ENCODE results near the gene BAHCC1.

The BAHCC1 gene

DNA sequence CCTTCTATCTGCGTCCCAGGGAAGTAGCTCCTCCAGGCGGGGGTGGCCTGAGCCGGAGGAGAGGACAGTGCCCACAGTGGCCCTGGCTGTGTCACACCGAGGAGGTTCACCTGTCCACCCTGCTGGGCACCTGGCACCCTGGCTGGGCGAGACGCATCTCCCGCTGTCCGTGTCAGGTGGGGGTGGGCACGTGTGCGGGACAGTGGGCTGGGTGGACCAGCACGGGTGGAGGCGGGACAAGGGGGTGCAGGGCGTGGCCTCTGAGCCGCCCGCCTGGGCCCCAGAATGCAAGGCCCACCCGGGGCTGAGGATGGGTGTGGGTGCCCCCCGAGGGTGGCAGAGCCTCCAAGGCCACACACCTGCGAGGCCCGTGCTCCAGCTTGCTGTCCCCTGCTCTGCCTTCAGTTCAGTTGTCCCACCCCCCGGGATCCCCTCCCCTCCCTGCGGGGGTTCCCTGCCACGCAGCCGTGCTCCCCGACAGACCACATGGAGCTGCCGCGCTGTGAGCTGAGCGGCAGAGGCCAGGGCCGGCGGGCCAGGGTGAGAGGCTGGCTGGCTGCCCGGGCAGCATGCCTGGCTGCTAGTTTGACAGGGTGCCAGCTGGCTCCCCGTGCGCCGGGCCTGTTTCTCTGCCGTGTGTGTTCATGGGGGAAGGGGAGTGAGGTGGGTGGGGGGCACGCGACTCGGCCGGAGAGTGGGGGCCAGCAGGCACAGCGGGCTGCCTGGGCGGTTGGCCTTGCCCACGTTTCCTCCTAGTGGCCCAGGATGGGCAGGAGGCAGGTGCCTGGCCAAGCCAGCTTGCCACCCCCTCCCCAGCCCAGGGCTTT lies 33.9 kb downstream of the BAHCC1 start:
- Histone ChIP-seq H3K27me3 (ENCODE audit: insufficient read depth, low read length) (no peaks in the 10 kb centered on the region), H3K9me3 (ENCODE audit: insufficient read depth, low read depth, low read length) (no peaks in the 10 kb centered on the region), H3K9ac (ENCODE audit: low read depth, low read length) (no peak overlapping the region), H3K36me3 (ENCODE audit: insufficient read depth, low read depth, low read length) (no peaks in the 10 kb centered on the region), H3K27ac (ENCODE audit: low read length) (no peak overlapping the region), H3K4me3 (ENCODE audit: low read length) (no peak overlapping the region), H3K4me1 (ENCODE audit: insufficient read depth, low read length) (no peaks in the 10 kb centered on the region)

DNA sequence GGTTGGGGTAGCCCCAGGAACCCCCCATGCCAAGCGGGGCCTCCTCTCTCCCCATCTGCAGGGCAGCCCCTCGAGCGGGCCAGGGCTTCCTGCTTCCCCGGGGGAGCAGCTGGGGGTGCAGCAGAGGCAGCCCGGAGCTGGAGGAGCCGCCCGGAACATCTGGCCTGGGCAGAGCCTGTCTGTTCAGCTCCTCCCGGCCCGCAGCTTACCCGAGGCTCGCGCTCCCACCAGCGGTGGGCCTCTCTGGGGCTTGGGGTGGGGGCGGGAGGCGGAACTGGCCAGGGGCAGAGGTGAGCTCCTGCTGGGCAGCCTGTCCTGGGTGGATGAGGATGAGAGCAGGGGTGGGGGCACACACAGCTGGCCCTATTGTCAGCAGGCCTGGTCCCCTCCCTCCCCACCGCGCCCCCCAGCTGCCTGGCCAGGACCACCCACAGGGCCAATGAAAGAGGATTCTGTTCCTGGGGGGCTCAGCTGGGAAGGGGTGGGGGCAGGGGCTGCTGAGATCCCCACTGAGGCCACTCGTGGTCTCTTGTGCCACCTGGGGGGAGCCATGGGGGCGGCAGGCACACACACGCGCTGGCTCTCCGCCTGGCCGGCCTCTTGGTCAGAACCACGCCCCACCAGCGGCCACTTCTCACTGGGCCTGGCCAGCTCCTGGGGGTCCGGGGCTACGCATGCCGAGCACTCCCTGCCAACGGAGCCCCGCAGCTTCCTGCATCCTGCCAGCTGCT lies 34.7 kb downstream of the BAHCC1 start:
- Histone ChIP-seq H3K9me3 (ENCODE audit: insufficient read depth, low read depth, low read length) (no peaks in the 10 kb centered on the region), H3K27me3 (ENCODE audit: insufficient read depth, low read length) (no peaks in the 10 kb centered on the region), H3K4me3 (ENCODE audit: low read length) (no peak overlapping the region), H3K4me1 (ENCODE audit: insufficient read depth, low read length) (no peaks in the 10 kb centered on the region), H3K27ac (ENCODE audit: low read length) (no peak overlapping the region), H3K36me3 (ENCODE audit: insufficient read depth, low read depth, low read length) (no peaks in the 10 kb centered on the region), H3K9ac (ENCODE audit: low read depth, low read length) (no peak overlapping the region)

DNA sequence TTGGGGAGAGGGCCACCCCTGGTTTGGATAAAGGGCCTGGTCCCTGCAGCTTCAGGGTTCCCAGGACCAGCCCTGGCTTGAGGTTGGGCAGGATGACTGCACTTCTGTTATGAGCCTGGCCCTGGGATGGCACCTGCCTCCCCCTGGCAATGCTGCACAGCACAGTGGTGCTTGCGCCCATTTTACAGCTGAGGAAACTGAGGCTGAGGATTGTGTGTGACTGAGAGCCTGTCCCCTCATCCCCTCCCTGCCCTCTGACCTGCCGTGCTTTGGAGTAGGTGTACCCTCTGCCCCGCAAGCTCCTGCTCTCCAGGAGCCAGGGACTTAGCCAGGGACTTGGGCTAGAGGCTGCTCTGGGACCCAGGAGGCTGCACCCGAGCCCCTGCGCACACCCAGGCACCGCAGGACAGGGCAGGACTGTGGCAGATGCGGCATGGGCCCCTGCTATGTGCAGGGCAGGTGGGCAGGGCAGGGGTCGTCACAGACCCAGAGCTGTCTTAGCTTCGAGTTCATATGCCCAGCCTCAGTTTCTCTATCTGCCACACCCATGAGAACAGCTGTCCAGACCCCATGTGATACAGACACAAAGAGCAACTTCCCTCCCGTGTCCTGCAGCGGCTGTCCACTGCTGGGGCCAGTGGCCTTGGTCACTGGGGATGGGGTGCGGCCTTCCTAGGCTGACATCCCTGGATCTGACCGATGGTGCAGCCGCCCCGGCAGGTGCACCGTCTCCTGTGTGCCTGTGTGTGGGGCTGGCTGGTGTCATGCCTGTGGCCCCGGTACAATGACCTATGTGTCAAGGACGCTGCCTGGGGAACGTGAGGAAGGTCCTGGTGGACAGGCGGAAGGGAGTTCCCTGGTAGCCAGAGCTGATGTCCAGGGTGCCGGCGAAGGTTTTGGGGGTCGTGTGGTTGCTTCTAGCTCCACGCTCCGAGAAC lies 36.6 kb downstream of the BAHCC1 start:
- Histone ChIP-seq H3K36me3 (ENCODE audit: insufficient read depth, low read depth, low read length) (no peaks in the 10 kb centered on the region), H3K9me3 (ENCODE audit: insufficient read depth, low read depth, low read length) (no peaks in the 10 kb centered on the region), H3K27ac (ENCODE audit: low read length) (no peak overlapping the region), H3K4me3 (ENCODE audit: low read length) (no peak overlapping the region), H3K27me3 (ENCODE audit: insufficient read depth, low read length) (no peaks in the 10 kb centered on the region), H3K9ac (ENCODE audit: low read depth, low read length) (no peak overlapping the region), H3K4me1 (ENCODE audit: insufficient read depth, low read length) (no peaks in the 10 kb centered on the region)

DNA sequence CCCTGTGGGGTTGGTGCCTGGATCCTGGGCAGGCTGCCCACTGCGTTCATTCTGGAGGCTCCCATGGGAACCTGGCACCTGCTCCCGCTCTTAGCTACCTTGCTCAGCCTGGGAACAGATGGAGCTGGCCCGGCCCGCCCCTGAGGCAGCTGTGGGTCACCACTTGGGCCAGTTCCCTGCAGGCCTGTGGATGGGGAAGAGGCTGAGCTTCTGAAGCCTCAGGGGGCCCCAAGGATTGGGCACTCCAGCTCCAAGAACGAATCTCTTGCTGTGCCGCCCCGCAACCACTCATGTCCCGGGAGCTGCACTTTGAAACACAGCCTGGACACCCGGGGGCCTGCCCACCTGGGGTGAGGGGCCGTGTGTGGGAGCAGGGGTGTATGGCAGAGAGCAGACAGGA lies 37.7 kb downstream of the BAHCC1 start:
- H3K9me3 ChIP-seq (ENCODE audit: insufficient read depth, low read depth, low read length), result no peaks in the 10 kb centered on the region
- no peak overlapping the region for H3K27ac ChIP-seq (ENCODE audit: low read length)
- no peak overlapping the region for H3K9ac ChIP-seq (ENCODE audit: low read depth, low read length)
- no peaks in the 10 kb centered on the region for H3K27me3 ChIP-seq (ENCODE audit: insufficient read depth, low read length)
- no peaks in the 10 kb centered on the region for H3K36me3 ChIP-seq (ENCODE audit: insufficient read depth, low read depth, low read length)
- H3K4me1 ChIP-seq (ENCODE audit: insufficient read depth, low read length), result no peaks in the 10 kb centered on the region
- H3K4me3 ChIP-seq (ENCODE audit: low read length), result no peak overlapping the region

DNA sequence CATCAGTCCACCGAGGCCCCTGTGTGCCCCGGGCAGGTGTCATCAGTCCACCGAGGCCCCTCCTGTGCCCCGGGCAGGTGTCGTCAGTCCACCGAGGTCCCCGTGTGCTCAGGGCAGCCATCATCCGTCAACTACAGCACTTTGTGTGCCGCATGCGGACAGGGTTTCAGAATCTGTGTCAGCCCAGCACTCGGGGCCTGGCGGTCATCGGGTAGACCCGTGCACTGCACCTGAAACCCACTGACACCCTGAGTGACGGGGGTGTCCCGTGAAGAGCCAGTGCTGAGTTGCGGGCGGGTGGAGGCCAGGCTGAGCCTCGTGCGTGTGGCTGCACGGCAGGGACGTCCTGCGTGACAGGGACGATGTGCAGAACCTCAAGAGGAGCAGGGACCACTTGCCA lies 38.4 kb downstream of the BAHCC1 start:
- Histone ChIP-seq H3K4me1 (ENCODE audit: insufficient read depth, low read length) (no peaks in the 10 kb centered on the region), H3K27ac (ENCODE audit: low read length) (no peak overlapping the region), H3K4me3 (ENCODE audit: low read length) (no peak overlapping the region), H3K9ac (ENCODE audit: low read depth, low read length) (no peak overlapping the region), H3K36me3 (ENCODE audit: insufficient read depth, low read depth, low read length) (no peaks in the 10 kb centered on the region), H3K9me3 (ENCODE audit: insufficient read depth, low read depth, low read length) (no peaks in the 10 kb centered on the region), H3K27me3 (ENCODE audit: insufficient read depth, low read length) (no peaks in the 10 kb centered on the region)

DNA sequence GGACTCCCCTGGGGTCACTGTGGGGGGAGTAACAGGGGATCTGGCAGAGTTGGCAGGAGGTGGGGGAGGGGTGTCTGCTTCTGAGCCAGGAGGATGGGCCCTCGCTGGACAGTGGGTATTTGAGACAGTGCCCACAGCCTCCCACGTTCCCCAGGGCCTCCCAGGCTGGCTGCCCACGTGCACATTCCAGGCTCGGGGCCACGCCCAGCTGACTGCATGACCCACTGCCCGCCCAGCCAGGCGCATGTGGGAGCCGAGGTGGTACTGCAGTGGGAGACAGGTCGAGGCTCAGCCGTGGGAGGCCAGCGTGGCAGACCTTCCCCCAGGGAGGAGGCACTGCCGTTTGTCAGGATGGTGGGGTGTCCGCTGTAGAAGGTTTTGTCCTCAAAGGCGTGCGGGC lies 38.8 kb downstream of the BAHCC1 start:
- H3K9ac ChIP-seq (ENCODE audit: low read depth, low read length), result no peak overlapping the region
- no peaks in the 10 kb centered on the region for H3K9me3 ChIP-seq (ENCODE audit: insufficient read depth, low read depth, low read length)
- no peaks in the 10 kb centered on the region for H3K36me3 ChIP-seq (ENCODE audit: insufficient read depth, low read depth, low read length)
- H3K4me1 ChIP-seq (ENCODE audit: insufficient read depth, low read length), result no peaks in the 10 kb centered on the region
- H3K27me3 ChIP-seq (ENCODE audit: insufficient read depth, low read length), result no peaks in the 10 kb centered on the region
- no peak overlapping the region for H3K27ac ChIP-seq (ENCODE audit: low read length)
- no peak overlapping the region for H3K4me3 ChIP-seq (ENCODE audit: low read length)

DNA sequence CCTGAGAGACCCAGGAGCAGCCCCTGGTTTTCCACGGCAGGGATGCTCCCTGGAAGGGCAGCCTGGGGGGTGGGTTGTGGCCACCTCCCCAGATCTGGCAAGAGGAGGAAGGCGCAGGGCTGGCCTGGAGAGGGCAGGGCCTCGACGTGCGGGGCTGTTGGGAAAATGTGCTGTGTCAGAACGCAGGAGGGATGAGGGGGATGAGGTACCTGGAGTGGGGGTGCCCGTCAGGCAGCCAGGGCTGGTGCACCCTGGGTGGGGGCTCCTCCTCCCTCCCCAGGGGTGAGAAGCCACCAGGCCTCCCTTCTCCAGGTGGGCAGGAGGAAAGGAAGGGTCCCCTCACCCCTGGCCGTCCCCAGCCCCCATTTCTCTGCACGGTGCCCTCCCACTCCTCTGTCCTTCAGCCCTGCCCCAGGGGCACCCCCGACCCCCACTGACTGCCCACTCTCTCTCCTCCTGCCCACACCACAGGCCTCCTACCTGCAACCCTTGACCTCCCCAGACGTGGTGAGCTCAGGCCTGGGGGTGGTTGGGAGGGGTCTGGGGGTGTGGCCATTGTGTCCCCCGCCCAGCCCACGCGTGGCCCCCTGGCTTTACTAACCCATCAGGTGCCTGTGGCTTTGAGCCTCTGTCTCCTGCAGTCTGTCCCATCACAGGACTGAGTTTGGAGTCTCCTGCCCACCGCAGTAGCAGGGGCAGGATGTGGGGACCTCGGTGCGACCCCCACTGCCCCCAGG lies 39.6 kb downstream of the BAHCC1 start:
- no peaks in the 10 kb centered on the region for H3K36me3 ChIP-seq (ENCODE audit: insufficient read depth, low read depth, low read length)
- H3K4me3 ChIP-seq (ENCODE audit: low read length), result no peak overlapping the region
- H3K9ac ChIP-seq (ENCODE audit: low read depth, low read length), result no peak overlapping the region
- no peak overlapping the region for H3K27ac ChIP-seq (ENCODE audit: low read length)
- no peaks in the 10 kb centered on the region for H3K4me1 ChIP-seq (ENCODE audit: insufficient read depth, low read length)
- H3K27me3 ChIP-seq (ENCODE audit: insufficient read depth, low read length), result no peaks in the 10 kb centered on the region
- H3K9me3 ChIP-seq (ENCODE audit: insufficient read depth, low read depth, low read length), result no peaks in the 10 kb centered on the region

DNA sequence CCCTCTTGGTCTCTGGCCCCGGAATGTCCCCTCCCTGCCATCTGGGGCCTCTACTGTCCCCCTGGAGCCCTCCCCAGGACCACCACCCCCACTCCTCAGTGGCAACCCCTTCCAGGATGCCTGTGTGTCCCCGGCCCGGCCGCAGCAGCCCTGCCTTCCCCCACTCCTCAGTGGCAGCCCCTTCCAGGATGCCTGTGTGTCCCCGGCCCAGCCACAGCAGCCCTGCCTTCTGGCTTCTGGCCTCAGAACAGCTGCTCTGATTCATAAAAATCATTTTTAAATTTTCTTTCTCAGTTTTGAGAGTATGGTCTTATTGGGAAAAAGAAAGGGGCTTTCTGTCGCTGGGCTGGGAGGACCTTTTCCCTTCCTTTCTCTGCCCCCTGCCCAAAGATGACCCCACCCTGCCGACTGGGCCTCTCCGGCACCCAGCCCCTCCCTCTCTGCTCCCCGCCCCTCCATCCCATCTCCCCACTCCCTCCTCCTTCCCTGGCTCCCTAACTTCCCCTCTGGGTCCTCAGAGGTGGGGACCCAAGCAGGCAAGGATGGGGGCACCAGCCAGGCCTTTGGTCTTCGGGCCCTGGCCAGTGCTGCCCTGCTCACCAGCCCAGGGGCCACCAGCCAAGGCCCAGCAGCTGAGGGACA lies 40.5 kb downstream of the BAHCC1 start:
- no peaks in the 10 kb centered on the region for H3K4me1 ChIP-seq (ENCODE audit: insufficient read depth, low read length)
- no peak overlapping the region for H3K27ac ChIP-seq (ENCODE audit: low read length)
- H3K9ac ChIP-seq (ENCODE audit: low read depth, low read length), result no peak overlapping the region
- no peaks in the 10 kb centered on the region for H3K36me3 ChIP-seq (ENCODE audit: insufficient read depth, low read depth, low read length)
- no peaks in the 10 kb centered on the region for H3K9me3 ChIP-seq (ENCODE audit: insufficient read depth, low read depth, low read length)
- no peaks in the 10 kb centered on the region for H3K27me3 ChIP-seq (ENCODE audit: insufficient read depth, low read length)
- H3K4me3 ChIP-seq (ENCODE audit: low read length), result no peak overlapping the region

DNA sequence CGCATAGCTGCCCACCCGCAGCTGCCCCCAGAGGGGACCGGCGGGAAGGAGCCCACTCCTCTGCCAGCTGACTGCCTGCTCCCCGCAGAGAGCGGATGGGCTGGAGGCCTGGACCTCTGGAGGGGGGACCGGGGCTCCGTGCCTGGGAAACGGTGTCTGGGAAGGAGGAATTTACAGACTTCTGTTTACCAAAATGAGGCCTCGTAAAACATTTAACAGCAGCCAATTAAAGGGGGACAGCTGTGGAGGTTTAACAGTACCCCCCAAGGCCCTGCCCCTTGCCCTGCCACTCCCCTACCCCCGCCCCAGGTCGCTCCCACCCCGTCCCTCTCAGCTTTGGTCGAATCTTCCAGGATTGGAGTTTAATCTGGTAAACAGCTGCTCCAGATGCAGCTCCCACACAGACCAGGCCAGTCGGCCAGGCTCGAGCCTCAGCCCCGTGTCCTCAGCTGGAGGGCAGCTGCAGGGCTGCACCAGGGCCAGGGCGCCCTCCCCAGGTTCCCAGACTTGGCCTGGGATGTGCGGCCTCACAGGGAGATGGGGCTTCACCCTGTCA lies 41.1 kb downstream of the BAHCC1 start:
- H3K36me3 ChIP-seq (ENCODE audit: insufficient read depth, low read depth, low read length), result no peaks in the 10 kb centered on the region
- no peaks in the 10 kb centered on the region for H3K4me1 ChIP-seq (ENCODE audit: insufficient read depth, low read length)
- H3K9ac ChIP-seq (ENCODE audit: low read depth, low read length), result no peak overlapping the region
- no peaks in the 10 kb centered on the region for H3K9me3 ChIP-seq (ENCODE audit: insufficient read depth, low read depth, low read length)
- H3K27ac ChIP-seq (ENCODE audit: low read length), result no peak overlapping the region
- H3K4me3 ChIP-seq (ENCODE audit: low read length), result no peak overlapping the region
- H3K27me3 ChIP-seq (ENCODE audit: insufficient read depth, low read length), result no peaks in the 10 kb centered on the region

DNA sequence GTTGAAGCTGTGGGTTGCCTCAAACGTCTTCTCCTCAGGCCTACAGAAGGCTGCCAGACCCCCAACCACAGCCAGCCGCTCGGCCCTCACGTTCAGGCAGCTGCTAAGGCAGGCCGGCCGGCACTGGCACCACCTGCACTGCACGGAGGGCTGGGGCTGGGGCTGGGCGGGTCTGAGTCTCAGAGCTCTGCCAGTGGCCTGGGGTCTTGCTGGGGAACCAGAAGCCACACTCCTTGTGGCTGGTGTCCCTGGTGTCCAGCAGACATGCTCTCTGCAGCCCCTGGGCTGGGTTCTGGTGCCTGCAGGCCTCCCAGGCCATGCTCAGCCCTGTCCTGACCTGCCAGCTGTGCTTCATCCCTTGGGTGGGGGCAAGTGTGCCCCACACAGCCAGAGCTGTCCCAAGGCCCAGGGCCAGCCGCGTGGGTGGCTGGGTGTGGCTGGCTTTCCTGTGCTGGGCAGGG lies 42.0 kb downstream of the BAHCC1 start:
- no peak overlapping the region for H3K9ac ChIP-seq (ENCODE audit: low read depth, low read length)
- no peaks in the 10 kb centered on the region for H3K9me3 ChIP-seq (ENCODE audit: insufficient read depth, low read depth, low read length)
- no peak overlapping the region for H3K4me3 ChIP-seq (ENCODE audit: low read length)
- no peaks in the 10 kb centered on the region for H3K4me1 ChIP-seq (ENCODE audit: insufficient read depth, low read length)
- H3K27ac ChIP-seq (ENCODE audit: low read length), result no peak overlapping the region
- no peaks in the 10 kb centered on the region for H3K36me3 ChIP-seq (ENCODE audit: insufficient read depth, low read depth, low read length)
- no peaks in the 10 kb centered on the region for H3K27me3 ChIP-seq (ENCODE audit: insufficient read depth, low read length)

All from iPS-20b (cell line).